Mesenchymal stem cell (in vitro differentiated cells and primary cell): ENCODE data around the gene PDE4B.

Experiments used
- DNase-seq: peaks from one replicate; pipeline ENCODE4 v3.0.0-alpha.2; 2013
- H2AFZ ChIP-seq: one replicate; pipeline ENCODE4 v1.6.1; 2013; ENCODE audit warnings: low read depth, mild to moderate bottlenecking, control low read depth, inconsistent platforms, low read length, moderate library complexity
- H2AK5ac ChIP-seq: 2 replicates; pipeline ENCODE4 v1.6.1; 2013; ENCODE audit warnings: low read length, moderate library complexity, mild to moderate bottlenecking, inconsistent platforms; ENCODE audit not compliant: severe bottlenecking
- H2BK120ac ChIP-seq: one replicate; pipeline ENCODE4 v1.6.1; 2013; ENCODE audit warnings: low read depth, mild to moderate bottlenecking, inconsistent platforms, low read length, moderate library complexity
- H2BK12ac ChIP-seq, 2 experiments: one replicate each; pipeline ENCODE4 v1.6.1; 2013; ENCODE audit warnings: inconsistent platforms in 2 of 2, low read length in 2 of 2, mild to moderate bottlenecking in 2 of 2, moderate library complexity in 2 of 2, control low read depth in 1 of 2
- H2BK15ac ChIP-seq: one replicate; pipeline ENCODE4 v1.6.1; 2013; ENCODE audit warnings: mild to moderate bottlenecking, low read depth, inconsistent platforms; ENCODE audit not compliant: poor library complexity, severe bottlenecking
- H2BK5ac ChIP-seq: 2 replicates; pipeline ENCODE4 v1.6.1; 2013; ENCODE audit warnings: low read depth, mild to moderate bottlenecking, low read length, control low read depth, inconsistent platforms; ENCODE audit not compliant: poor library complexity, severe bottlenecking
- H3K14ac ChIP-seq, 2 experiments: one replicate each; pipeline ENCODE4 v1.6.1; 2013; ENCODE audit warnings: inconsistent platforms in 2 of 2, low read length in 2 of 2, control low read depth in 1 of 2, mild to moderate bottlenecking in 1 of 2, moderate library complexity in 1 of 2
- H3K18ac ChIP-seq, 2 experiments: one replicate each; pipeline ENCODE4 v1.6.1; 2013; ENCODE audit warnings: inconsistent platforms in 2 of 2, low read length in 2 of 2, control low read depth in 1 of 2, low read depth in 1 of 2, mild to moderate bottlenecking in 1 of 2
- H3K23ac ChIP-seq, 2 experiments: one replicate each; pipeline ENCODE4 v1.6.1; 2013; ENCODE audit warnings: inconsistent platforms in 2 of 2, low read length in 2 of 2, mild to moderate bottlenecking in 2 of 2, moderate library complexity in 2 of 2, control low read depth in 1 of 2
- H3K27ac ChIP-seq: 2 replicates; pipeline ENCODE4 v1.5.1; 2013; ENCODE audit warnings: mild to moderate bottlenecking, moderate library complexity, low read length, control low read depth, inconsistent platforms; ENCODE audit not compliant: poor library complexity, severe bottlenecking
- H3K27me3 ChIP-seq, 2 experiments: 2 replicates each; pipeline versions ENCODE4 v1.6.1 to v1.7.0; 2013; ENCODE audit warnings: low read length in 2 of 2, mild to moderate bottlenecking in 2 of 2, moderate library complexity in 2 of 2, control low read depth in 1 of 2, inconsistent platforms in 1 of 2; ENCODE audit not compliant: control insufficient read depth in 1 of 2, insufficient read depth in 1 of 2
- H3K36me3 ChIP-seq, 2 experiments: 2 replicates each; pipeline versions ENCODE4 v1.6.1 to v1.7.0; 2013; ENCODE audit warnings: low read length in 2 of 2, control low read depth in 1 of 2, inconsistent platforms in 1 of 2, low read depth in 1 of 2, mild to moderate bottlenecking in 1 of 2; ENCODE audit not compliant: insufficient read depth in 2 of 2, control insufficient read depth in 1 of 2
- H3K4ac ChIP-seq, 2 experiments: one replicate each; pipeline ENCODE4 v1.6.1; 2013; ENCODE audit warnings: inconsistent platforms in 2 of 2, low read length in 2 of 2, mild to moderate bottlenecking in 2 of 2, moderate library complexity in 2 of 2, control low read depth in 1 of 2, low read depth in 1 of 2
- H3K4me1 ChIP-seq: 2 replicates; pipeline ENCODE4 v1.6.1; 2013; ENCODE audit warnings: low read depth, low read length, control low read depth; ENCODE audit not compliant: control insufficient read depth, insufficient read depth
- H3K4me2 ChIP-seq: 2 replicates; pipeline ENCODE4 v1.6.1; 2013; ENCODE audit warnings: low read length, mild to moderate bottlenecking, inconsistent platforms; ENCODE audit not compliant: poor library complexity, severe bottlenecking
- H3K4me3 ChIP-seq, 2 experiments: 2 replicates each; pipeline versions ENCODE4 v1.5.1 to v1.7.0; 2013; ENCODE audit warnings: low read length in 2 of 2, mild to moderate bottlenecking in 2 of 2, control low read depth in 1 of 2, low read depth in 1 of 2; ENCODE audit not compliant: insufficient read depth in 1 of 2
- H3K79me1 ChIP-seq: replicated peaks from 2 replicates; pipeline ENCODE4 v1.6.1; 2013; ENCODE audit warnings: mild to moderate bottlenecking, control low read depth, low read length, inconsistent platforms; ENCODE audit not compliant: poor library complexity, severe bottlenecking
- H3K9ac ChIP-seq: 2 replicates; pipeline ENCODE4 v1.7.0; 2013; ENCODE audit warnings: mild to moderate bottlenecking, low read length, moderate library complexity
- H3K9me3 ChIP-seq: 2 replicates; pipeline ENCODE4 v1.7.0; 2013; ENCODE audit warnings: mild to moderate bottlenecking, low read length; ENCODE audit not compliant: control insufficient read depth
- H4K8ac ChIP-seq: one replicate; pipeline ENCODE4 v1.6.1; 2013; ENCODE audit warnings: inconsistent platforms, mild to moderate bottlenecking, low read length, moderate library complexity
- H4K91ac ChIP-seq: one replicate; pipeline ENCODE4 v1.6.1; 2013; ENCODE audit warnings: mild to moderate bottlenecking, low read length, inconsistent platforms
- WGBS: methylation state at CpG from one replicate; pipeline ENCODE4 v1.1.7; 2013; ENCODE audit warnings: mixed read lengths; 5-methylcytosine and 5-hydroxymethylcytosine counted together

PDE4B gene

DNA sequence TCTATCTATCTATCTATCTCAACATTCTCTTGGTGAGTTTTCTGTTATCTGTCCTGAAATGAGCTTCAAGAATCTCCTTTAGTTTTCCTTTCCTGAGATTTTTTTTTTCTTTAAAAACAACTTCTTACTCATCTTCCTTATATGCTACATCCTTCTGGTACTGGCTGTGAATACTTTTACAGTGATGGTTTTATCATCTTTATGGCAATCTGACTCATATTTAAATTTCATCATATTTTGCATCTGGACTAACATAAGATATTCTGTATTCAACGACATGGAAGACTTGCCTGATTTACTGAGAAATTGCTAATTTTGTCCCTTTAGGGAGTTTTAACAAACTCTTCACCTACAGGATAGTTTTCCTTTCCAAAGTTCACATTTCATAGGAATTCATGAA is 33.0 kb downstream of the PDE4B start:
- no peak overlapping the region for H2BK15ac ChIP-seq
- no peak overlapping the region for H3K4me3 ChIP-seq
- no CpG with 5 or more reads among the region's 1 CpG for WGBS
- H2BK12ac ChIP-seq: no peak overlapping the region
- H3K79me1 ChIP-seq: no peaks in the 10 kb centered on the region
- peak; percentile 15 for DNase-seq
- H2BK5ac ChIP-seq: no peak overlapping the region
- H3K4me2 ChIP-seq: no peak overlapping the region
- H2BK120ac ChIP-seq: no peak overlapping the region
- no peak overlapping the region for H2AFZ ChIP-seq
- no peaks in the 10 kb centered on the region for H3K9me3 ChIP-seq
- H3K27ac ChIP-seq: no peak overlapping the region
- H3K18ac ChIP-seq: no peak overlapping the region
- no peak overlapping the region for H4K91ac ChIP-seq
- peak overlapping the region; percentile 36 for H3K9ac ChIP-seq
- no peaks in the 10 kb centered on the region for H3K36me3 ChIP-seq
- H4K8ac ChIP-seq: no peak overlapping the region
- no peak overlapping the region for H3K23ac ChIP-seq
- no peaks in the 10 kb centered on the region for H3K27me3 ChIP-seq
- H3K14ac ChIP-seq: no peak overlapping the region
- H3K4ac ChIP-seq: no peak overlapping the region
- H3K4me1 ChIP-seq: no peaks in the 10 kb centered on the region
- no peak overlapping the region for H2AK5ac ChIP-seq

DNA sequence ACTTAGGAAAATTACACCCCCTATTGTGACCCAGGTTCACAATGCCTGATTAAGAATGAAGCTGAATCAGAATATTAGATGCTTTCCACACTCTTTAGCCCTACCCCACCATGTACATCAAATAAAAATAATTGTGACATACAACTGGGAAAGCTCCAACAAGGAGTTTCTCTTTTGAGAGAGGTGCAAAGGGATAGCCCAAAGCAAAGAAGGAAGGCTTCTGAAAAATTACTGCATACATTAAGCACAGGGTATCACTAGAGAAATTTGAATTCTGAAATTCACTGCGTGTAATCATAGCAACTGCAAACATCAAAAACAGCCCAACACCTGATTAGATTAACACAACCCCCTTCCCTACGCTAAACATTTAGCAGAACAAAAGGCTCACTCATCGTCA is 34.1 kb downstream of the PDE4B start:
- H3K14ac ChIP-seq: no peak overlapping the region
- no peak overlapping the region for H3K4ac ChIP-seq
- peak overlapping the region; percentile 41 for H3K9ac ChIP-seq
- no peak overlapping the region for H2BK12ac ChIP-seq
- no peak overlapping the region for H3K4me3 ChIP-seq
- no peaks in the 10 kb centered on the region for H3K79me1 ChIP-seq
- H3K23ac ChIP-seq: no peak overlapping the region
- no peak overlapping the region for H2BK15ac ChIP-seq
- no peak overlapping the region for H4K8ac ChIP-seq
- no peaks in the 10 kb centered on the region for H3K4me1 ChIP-seq
- DNase-seq: no peak
- H3K4me2 ChIP-seq: no peak overlapping the region
- H2BK5ac ChIP-seq: no peak overlapping the region
- H2BK120ac ChIP-seq: no peak overlapping the region
- no peaks in the 10 kb centered on the region for H3K36me3 ChIP-seq
- H3K27ac ChIP-seq: no peak overlapping the region
- WGBS: 84% methylated on average over 3 of the region's 3 CpGs
- H3K9me3 ChIP-seq: no peaks in the 10 kb centered on the region
- H2AFZ ChIP-seq: no peak overlapping the region
- H2AK5ac ChIP-seq: peak overlapping the region; percentile 54
- H3K27me3 ChIP-seq: no peaks in the 10 kb centered on the region
- no peak overlapping the region for H4K91ac ChIP-seq
- no peak overlapping the region for H3K18ac ChIP-seq

DNA sequence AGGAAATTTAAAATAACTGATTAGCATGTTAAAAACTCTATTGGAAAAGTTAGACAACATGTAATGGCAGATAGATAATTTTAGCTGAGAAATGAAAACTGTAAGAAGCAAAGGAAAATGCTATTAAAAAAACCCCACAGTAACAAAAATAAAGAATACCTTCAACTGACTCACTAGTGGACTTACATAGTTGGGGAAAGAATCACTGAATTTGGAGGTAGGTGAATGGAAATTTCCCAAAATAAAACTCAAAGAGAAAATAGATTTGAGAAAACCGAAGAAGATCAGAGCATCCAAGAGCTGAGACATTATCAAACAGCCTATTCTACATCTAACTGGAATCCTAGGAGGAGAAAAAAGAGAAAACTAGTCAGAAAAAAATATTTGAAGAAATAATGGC is 34.7 kb downstream of the PDE4B start:
- no peak overlapping the region for H2AK5ac ChIP-seq
- DNase-seq: no peak
- H3K4me1 ChIP-seq: no peaks in the 10 kb centered on the region

DNA sequence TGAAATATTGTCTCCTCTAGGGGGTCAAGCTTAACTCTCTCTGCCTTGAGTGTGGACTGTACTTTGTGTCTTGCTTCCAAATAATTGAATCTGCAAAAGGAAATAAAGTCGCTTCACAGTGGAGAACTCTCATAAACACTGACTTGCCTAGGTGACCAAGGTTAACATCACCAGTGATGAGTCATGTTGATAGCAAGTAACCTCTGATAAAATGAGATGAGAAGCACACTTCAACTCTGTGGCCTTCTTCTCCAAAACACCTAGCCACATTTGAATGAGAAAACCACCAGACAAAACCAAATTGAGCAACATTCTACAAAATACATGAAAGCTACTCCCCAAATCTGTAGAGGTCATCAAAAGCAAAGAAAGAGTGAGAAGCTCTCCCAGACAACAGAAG is 37.6 kb downstream of the PDE4B start:
- Histone ChIP-seq H3K4ac (no peak overlapping the region), H2BK12ac (no peak overlapping the region), H3K9me3 (no peaks in the 10 kb centered on the region), H3K4me3 (no peak overlapping the region), H4K8ac (no peak overlapping the region), H3K36me3 (no peaks in the 10 kb centered on the region), H2BK5ac (no peak overlapping the region), H3K9ac (no peak overlapping the region), H3K27me3 (no peaks in the 10 kb centered on the region), H3K79me1 (no peaks in the 10 kb centered on the region), H3K27ac (no peak overlapping the region), H3K18ac (no peak overlapping the region), H2AFZ (no peak overlapping the region), H2AK5ac (no peak overlapping the region), H3K23ac (no peak overlapping the region), H3K4me1 (no peaks in the 10 kb centered on the region), H3K4me2 (no peak overlapping the region), H4K91ac (no peak overlapping the region), H2BK120ac (no peak overlapping the region), H3K14ac (no peak overlapping the region), H2BK15ac (no peak overlapping the region)
- 82% methylated on average over 1 of the region's 1 CpG for WGBS
- no peak for DNase-seq

More for the DNA sequence above, 34.7 kb downstream of the PDE4B start:
- no peak overlapping the region for H3K4ac ChIP-seq
- H3K23ac ChIP-seq: no peak overlapping the region
- H2BK5ac ChIP-seq: no peak overlapping the region
- H3K36me3 ChIP-seq: no peaks in the 10 kb centered on the region
- H4K91ac ChIP-seq: no peak overlapping the region
- no peak overlapping the region for H4K8ac ChIP-seq
- H2BK120ac ChIP-seq: no peak overlapping the region
- no peak overlapping the region for H2BK12ac ChIP-seq
- no peaks in the 10 kb centered on the region for H3K79me1 ChIP-seq
- no peak overlapping the region for H3K14ac ChIP-seq
- H3K9ac ChIP-seq: peak overlapping the region; percentile 41
- no peak overlapping the region for H3K18ac ChIP-seq
- H3K9me3 ChIP-seq: no peaks in the 10 kb centered on the region
- H2BK15ac ChIP-seq: no peak overlapping the region
- no peak overlapping the region for H2AFZ ChIP-seq
- H3K27ac ChIP-seq: no peak overlapping the region
- no CpG with 5 or more reads among the region's 1 CpG for WGBS
- H3K27me3 ChIP-seq: no peaks in the 10 kb centered on the region
- no peak overlapping the region for H3K4me3 ChIP-seq
- no peak overlapping the region for H3K4me2 ChIP-seq
